Activated T-helper 17 cell treated with anti-CD3 and anti-CD28 coated beads, Interleukin-2, amount 50 U/mL, for 72 hours (primary cell): Measurements from ENCODE around the gene LRSAM1. TPM values are rescaled to one million over a fixed set of nuclear protein-coding genes. Genes with fewer than 3 reads are reported as not detected.
"Not testable (repeated sequence)": the region's sequence is repeated elsewhere in the genome, so short reads cannot be mapped to it uniquely, and the experiment has no call there.

Experiments used
- ATAC-seq: fragments of 150-1000 bp; cut with Tn5 transposase; replicated peaks from 2 replicates; pipeline ENCODE4 v1.10.0; 2021; ENCODE audit warnings: mild to moderate bottlenecking, moderate library complexity
- H3K27ac Mint-ChIP-seq: one replicate; pipeline ENCODE4 v1.8.0; 2022; ENCODE audit warnings: mixed read lengths
- H3K27me3 Mint-ChIP-seq: one replicate; pipeline ENCODE4 v1.8.0; 2022; ENCODE audit warnings: mixed read lengths
- H3K36me3 Mint-ChIP-seq: one replicate; pipeline ENCODE4 v1.8.0; 2022; ENCODE audit warnings: low read depth, mild to moderate bottlenecking, mixed read lengths
- H3K4me1 Mint-ChIP-seq: one replicate; pipeline ENCODE4 v1.8.0; 2022; ENCODE audit warnings: mixed read lengths
- H3K4me3 Mint-ChIP-seq: one replicate; pipeline ENCODE4 v1.8.0; 2022; ENCODE audit warnings: mild to moderate bottlenecking, mixed read lengths
- H3K9me3 Mint-ChIP-seq: one replicate; pipeline ENCODE4 v1.8.0; 2022; ENCODE audit warnings: mixed read lengths
- total RNA-seq, 2 donors: library from RNA; stranded (reverse); gene quantifications; one replicate each; pipeline ENCODE4 v1.2.3, GENCODE V29; 2022

LRSAM1 gene
- total RNA-seq, 2 donors from 2014 or later, result 22.0 to 33.5 TPM

- Mint-ChIP-seq H3K27ac (no peak overlapping the region), H3K4me1 (no peaks in the 10 kb centered on the region), H3K27me3 (no peaks in the 10 kb centered on the region), H3K9me3 (no peaks in the 10 kb centered on the region), H3K36me3 (peaks cover 75% of the 10 kb centered on the region), H3K4me3 (no peak overlapping the region)
- no peak for ATAC-seq
Observed at GRCh38 chr9:127463382-127463781, 12.1 kb downstream of the LRSAM1 start.

DNA sequence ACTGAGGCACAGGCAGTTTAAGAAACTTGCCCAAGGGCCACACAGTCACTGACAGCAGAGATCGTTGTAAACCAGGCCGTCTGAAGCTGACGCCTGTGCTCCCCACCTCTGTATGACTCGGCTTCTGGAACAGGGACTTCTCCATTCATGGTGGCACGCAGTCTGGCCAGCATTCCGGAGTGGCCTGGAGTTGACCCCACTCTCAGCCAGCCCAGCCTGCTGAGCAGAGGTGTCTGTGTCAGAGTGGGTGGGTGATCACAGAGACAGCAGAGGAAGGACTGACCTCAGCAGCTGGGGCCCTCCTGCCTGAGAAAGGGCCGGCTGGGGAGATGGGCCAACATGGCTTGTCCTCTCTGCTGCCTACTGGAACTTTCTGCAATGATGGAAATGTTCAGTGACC, 12.6 kb downstream of the LRSAM1 start:
- no peaks in the 10 kb centered on the region for H3K9me3 Mint-ChIP-seq
- H3K4me1 Mint-ChIP-seq, result no peaks in the 10 kb centered on the region
- no peaks in the 10 kb centered on the region for H3K27me3 Mint-ChIP-seq
- ATAC-seq, result no peak
- no peak overlapping the region for H3K27ac Mint-ChIP-seq
- peaks cover 78% of the 10 kb centered on the region for H3K36me3 Mint-ChIP-seq
- H3K4me3 Mint-ChIP-seq, result no peak overlapping the region

DNA sequence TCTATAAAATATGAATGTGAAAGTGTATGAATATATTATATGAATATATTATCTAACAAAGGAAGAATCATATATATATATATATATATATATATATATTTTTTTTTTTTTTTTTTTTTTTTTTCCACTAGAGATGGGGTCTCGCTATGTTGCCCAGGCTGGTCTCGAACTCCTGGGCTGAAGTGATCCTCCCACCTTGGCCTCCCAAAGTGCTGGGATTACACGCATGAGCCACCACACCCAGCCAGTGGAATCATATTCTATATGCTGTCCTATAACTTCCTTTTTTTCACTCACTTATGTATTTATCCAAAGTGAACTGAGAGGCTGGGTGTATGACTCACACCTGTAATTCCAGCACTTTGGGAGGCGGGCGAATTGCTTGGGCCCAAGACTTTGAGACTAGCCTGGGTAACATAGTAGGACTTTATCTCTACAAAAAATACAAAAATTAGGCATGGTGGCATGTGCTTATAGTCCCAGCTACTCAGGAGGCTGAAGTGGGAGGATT, 15.2 kb downstream of the LRSAM1 start:
- ATAC-seq, result not testable (repeated sequence)

DNA sequence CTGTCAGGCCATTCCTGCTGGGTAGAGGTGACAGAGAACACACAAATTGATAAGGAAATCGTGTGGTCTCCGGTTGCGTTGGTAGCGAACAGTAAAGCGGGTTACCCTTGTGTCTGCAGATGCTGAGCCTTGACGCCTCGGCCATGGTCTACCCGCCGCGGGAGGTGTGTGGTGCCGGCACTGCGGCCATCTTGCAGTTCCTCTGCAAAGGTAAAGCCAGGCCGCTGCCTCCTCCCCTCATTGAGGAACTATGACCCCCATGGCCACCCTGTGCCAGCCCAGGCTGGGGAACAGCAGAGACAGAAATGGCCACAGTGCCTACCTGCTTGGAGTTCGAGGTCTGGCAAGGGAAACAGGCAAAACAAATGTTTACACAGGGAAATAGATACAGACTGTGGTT, 16.3 kb downstream of the LRSAM1 start:
- no peaks in the 10 kb centered on the region for H3K27me3 Mint-ChIP-seq
- ATAC-seq, result no peak
- H3K4me3 Mint-ChIP-seq, result no peak overlapping the region
- H3K9me3 Mint-ChIP-seq, result no peaks in the 10 kb centered on the region
- no peaks in the 10 kb centered on the region for H3K4me1 Mint-ChIP-seq
- peaks cover 58% of the 10 kb centered on the region for H3K36me3 Mint-ChIP-seq
- no peak overlapping the region for H3K27ac Mint-ChIP-seq

More for the DNA sequence above, 15.2 kb downstream of the LRSAM1 start:
- H3K4me3 Mint-ChIP-seq, H3K27ac Mint-ChIP-seq, H3K27me3 Mint-ChIP-seq, H3K9me3 Mint-ChIP-seq, H3K4me1 Mint-ChIP-seq: not testable (repeated sequence)
- peaks cover 69% of the 10 kb centered on the region for H3K36me3 Mint-ChIP-seq

GRCh38 chr9:127470662-127471061, 19.4 kb downstream of the LRSAM1 start:
- H3K27me3 Mint-ChIP-seq, result no peaks in the 10 kb centered on the region

DNA sequence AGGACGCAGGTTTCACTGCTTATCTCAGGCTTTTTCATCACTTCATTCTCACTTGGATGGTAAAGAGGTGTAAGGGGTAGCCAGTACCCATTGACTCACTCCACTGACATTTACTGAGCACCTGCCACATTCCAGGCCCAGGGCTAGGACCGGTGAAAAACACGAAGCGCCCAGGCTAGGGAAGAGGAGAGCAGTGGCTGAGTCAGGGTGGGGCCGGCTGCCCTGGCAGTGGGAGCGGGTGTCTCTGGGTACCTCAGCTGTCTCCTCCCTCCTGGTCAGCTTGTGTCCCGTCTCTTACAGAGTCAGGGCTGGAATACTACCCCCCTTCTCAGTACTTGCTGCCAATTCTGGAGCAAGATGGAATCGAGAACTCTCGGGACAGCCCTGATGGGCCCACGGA, 22.2 kb downstream of the LRSAM1 start:
- Mint-ChIP-seq H3K4me1 (no peaks in the 10 kb centered on the region), H3K27ac (no peak overlapping the region), H3K4me3 (no peak overlapping the region), H3K9me3 (no peaks in the 10 kb centered on the region), H3K27me3 (no peaks in the 10 kb centered on the region), H3K36me3 (peaks cover 51% of the 10 kb centered on the region)
- ATAC-seq, result no peak

More at GRCh38 chr9:127470662-127471061, 19.4 kb downstream of the LRSAM1 start:
- H3K36me3 Mint-ChIP-seq, result peaks cover 54% of the 10 kb centered on the region
- no peak for ATAC-seq
- no peaks in the 10 kb centered on the region for H3K4me1 Mint-ChIP-seq
- H3K4me3 Mint-ChIP-seq, result no peak overlapping the region
- no peaks in the 10 kb centered on the region for H3K9me3 Mint-ChIP-seq
- H3K27ac Mint-ChIP-seq, result no peak overlapping the region

DNA sequence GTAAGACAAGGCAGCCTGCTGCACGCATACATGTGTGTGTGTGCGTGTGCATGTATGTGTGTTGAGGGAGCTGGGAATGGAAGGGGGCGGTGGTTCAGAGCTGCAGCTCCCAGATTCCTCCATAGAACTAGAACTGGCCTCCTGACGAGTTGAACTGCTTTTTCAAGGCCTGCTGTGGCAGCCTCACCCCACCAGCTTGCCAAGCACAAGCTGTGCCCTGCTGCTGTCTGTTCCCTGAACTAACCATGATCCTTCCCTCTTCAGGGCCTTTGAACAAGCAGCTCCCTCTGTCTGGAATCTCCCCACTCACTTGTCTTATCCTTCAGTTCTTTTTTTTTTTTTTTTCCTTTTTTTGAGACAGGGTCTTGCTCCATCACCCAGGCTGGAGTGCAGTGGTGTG, 22.6 kb downstream of the LRSAM1 start:
- no peaks in the 10 kb centered on the region for H3K27me3 Mint-ChIP-seq
- ATAC-seq, result no peak
- H3K36me3 Mint-ChIP-seq, result peaks cover 51% of the 10 kb centered on the region
- H3K9me3 Mint-ChIP-seq, result no peaks in the 10 kb centered on the region
- H3K27ac Mint-ChIP-seq, result no peak overlapping the region
- no peak overlapping the region for H3K4me3 Mint-ChIP-seq
- H3K4me1 Mint-ChIP-seq, result no peaks in the 10 kb centered on the region

DNA sequence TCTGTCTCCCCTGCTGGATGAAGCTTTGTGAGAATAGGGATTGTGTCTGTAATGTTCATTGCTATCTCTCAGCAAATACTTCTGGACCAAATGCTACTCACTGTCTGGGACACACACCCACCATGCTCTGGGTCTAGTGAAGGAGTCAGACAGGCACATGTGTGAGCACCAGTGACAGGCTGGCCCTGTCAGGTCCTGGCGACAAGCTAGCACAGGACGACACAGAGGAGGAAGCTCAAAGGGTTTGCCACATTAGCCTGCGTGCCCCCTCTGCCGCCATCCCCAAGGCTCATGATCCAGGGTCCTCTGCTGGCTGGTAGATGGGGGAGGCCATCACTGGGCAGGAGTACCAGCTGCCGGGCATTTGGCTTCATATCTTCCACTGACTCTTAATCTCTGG, 23.3 kb downstream of the LRSAM1 start:
- Mint-ChIP-seq H3K9me3 (no peaks in the 10 kb centered on the region), H3K27ac (no peak overlapping the region), H3K36me3 (peaks cover 51% of the 10 kb centered on the region), H3K4me3 (no peak overlapping the region), H3K27me3 (no peaks in the 10 kb centered on the region), H3K4me1 (no peaks in the 10 kb centered on the region)
- no peak for ATAC-seq

- H3K27ac Mint-ChIP-seq, result no peak overlapping the region
- no peak overlapping the region for H3K4me3 Mint-ChIP-seq
- H3K27me3 Mint-ChIP-seq, result no peaks in the 10 kb centered on the region
- ATAC-seq, result no peak
- H3K4me1 Mint-ChIP-seq, result no peaks in the 10 kb centered on the region
- H3K9me3 Mint-ChIP-seq, result no peaks in the 10 kb centered on the region
- peaks cover 69% of the 10 kb centered on the region for H3K36me3 Mint-ChIP-seq
Observed at GRCh38 chr9:127479507-127480081, 28.3 kb downstream of the LRSAM1 start.

- Mint-ChIP-seq H3K4me1 (no peaks in the 10 kb centered on the region), H3K27ac (no peak overlapping the region), H3K36me3 (peaks cover 67% of the 10 kb centered on the region), H3K27me3 (no peaks in the 10 kb centered on the region), H3K4me3 (no peak overlapping the region), H3K9me3 (no peaks in the 10 kb centered on the region)
- ATAC-seq, result no peak
Observed at GRCh38 chr9:127482662-127483061, 31.4 kb downstream of the LRSAM1 start.

GRCh38 chr9:127485995-127486394, 34.7 kb downstream of the LRSAM1 start:
- Mint-ChIP-seq H3K27ac (no peak overlapping the region), H3K4me3 (no peak overlapping the region), H3K4me1 (no peaks in the 10 kb centered on the region), H3K27me3 (no peaks in the 10 kb centered on the region), H3K9me3 (no peaks in the 10 kb centered on the region), H3K36me3 (peaks cover 65% of the 10 kb centered on the region)
- ATAC-seq, result no peak

- no peaks in the 10 kb centered on the region for H3K27me3 Mint-ChIP-seq
- ATAC-seq, result no peak
- H3K4me1 Mint-ChIP-seq, result no peaks in the 10 kb centered on the region
- H3K36me3 Mint-ChIP-seq, result peaks cover 53% of the 10 kb centered on the region
- H3K27ac Mint-ChIP-seq, result no peak overlapping the region
- H3K9me3 Mint-ChIP-seq, result no peaks in the 10 kb centered on the region
- H3K4me3 Mint-ChIP-seq, result no peak overlapping the region
Observed at GRCh38 chr9:127488946-127489345, 37.6 kb downstream of the LRSAM1 start.

- no peak for ATAC-seq
- no peak overlapping the region for H3K4me3 Mint-ChIP-seq
- no peaks in the 10 kb centered on the region for H3K4me1 Mint-ChIP-seq
- no peak overlapping the region for H3K27ac Mint-ChIP-seq
- H3K27me3 Mint-ChIP-seq, result no peaks in the 10 kb centered on the region
- H3K36me3 Mint-ChIP-seq, result peaks cover 46% of the 10 kb centered on the region
- H3K9me3 Mint-ChIP-seq, result no peaks in the 10 kb centered on the region
Observed at GRCh38 chr9:127489471-127490115, 38.3 kb downstream of the LRSAM1 start.

DNA sequence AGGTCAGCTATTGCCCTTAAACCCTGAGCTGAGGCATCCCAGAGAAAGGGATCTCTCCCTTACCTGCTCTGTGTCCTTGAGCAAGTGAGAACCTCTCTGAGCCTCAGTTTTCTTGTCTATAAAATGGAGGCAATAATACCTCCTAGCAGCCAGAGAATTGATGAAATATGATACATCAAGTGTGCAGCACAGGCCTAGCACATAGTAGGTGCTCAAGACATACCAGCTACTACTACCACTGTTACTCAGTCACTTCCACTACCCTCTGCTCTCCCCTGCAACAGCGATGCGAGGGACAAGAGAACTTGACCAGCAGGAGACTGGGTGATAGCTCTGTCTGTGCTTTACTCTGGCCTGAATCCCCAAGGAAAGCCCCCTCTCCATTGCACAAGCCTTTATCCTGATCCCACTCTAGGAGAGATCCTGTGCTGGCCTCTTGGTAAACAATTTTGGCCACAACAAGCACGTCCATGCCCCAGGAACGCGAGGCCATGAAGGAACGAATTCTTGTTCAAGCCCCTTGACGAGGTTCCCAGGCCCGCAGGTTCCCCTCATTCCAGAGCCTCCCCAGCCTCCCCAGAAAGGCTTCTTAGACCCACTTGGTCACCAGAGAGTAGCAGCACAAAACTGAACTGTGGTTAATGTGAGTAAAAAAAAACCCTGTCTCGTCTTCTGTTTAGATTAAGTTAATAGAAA, 39.4 kb downstream of the LRSAM1 start:
- Mint-ChIP-seq H3K36me3 (peaks cover 48% of the 10 kb centered on the region), H3K4me1 (no peaks in the 10 kb centered on the region), H3K4me3 (no peak overlapping the region), H3K27me3 (no peaks in the 10 kb centered on the region), H3K27ac (no peak overlapping the region), H3K9me3 (no peaks in the 10 kb centered on the region)
- no peak for ATAC-seq

DNA sequence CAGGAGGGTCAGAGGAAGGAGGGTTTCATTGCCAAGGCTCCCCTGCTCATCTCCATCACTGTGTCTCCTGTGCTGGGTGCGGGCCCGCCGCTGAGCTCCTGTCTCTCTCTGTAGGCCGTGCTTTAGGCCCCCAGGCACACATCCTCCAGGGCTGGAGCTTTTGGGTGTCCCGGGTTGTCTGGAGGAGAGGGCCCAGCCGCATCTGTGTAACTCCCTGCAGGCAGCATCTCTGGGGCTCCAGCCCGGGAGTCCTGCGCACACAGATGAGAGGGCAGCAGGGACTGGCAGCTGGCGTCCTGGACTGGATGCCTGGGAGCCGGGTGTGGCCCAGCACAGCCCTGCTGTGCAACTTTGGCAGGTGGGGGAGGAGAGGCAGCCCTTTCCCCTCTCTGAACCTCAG, 40.2 kb downstream of the LRSAM1 start:
- no peak for ATAC-seq
- Mint-ChIP-seq H3K36me3 (peaks cover 52% of the 10 kb centered on the region), H3K27me3 (no peaks in the 10 kb centered on the region), H3K4me1 (no peaks in the 10 kb centered on the region), H3K9me3 (no peaks in the 10 kb centered on the region), H3K4me3 (no peak overlapping the region), H3K27ac (no peak overlapping the region)
